GM12878 (cell line): ENCODE results near the gene OSBPL2. TPM values are rescaled to one million over a fixed set of nuclear protein-coding genes. Genes with fewer than 3 reads are reported as not detected.

ENCODE experiments used
- ATAC-seq: fragments of 200-7000 bp; cut with Tn5 transposase; 3 replicates; pipeline ENCODE4 v1.9.1; 2020; ENCODE audit warnings: mild to moderate bottlenecking, moderate library complexity
- BruUV-seq: library from RNA; stranded (reverse); fragments of 400-500 nt; replicated peaks from 2 replicates; lab custom pipeline; 2021; lab: Mats Ljungman, UMichigan
- CTCF ChIA-PET: fragments of 300-600 bp; sonication (Branson Sonifier 250); formaldehyde crosslinking; extraction: SDS; loops from one replicate; lab custom pipeline; 2021; ENCODE audit warnings: inconsistent platforms; lab: Yijun Ruan, JAX
- POLR2A ChIA-PET: fragments of 350-600 bp; formaldehyde crosslinking; extraction: SDS; loops from one replicate; lab custom pipeline; 2021; ENCODE audit warnings: inconsistent platforms; lab: Charles Lee
- RAD21 ChIA-PET: fragments of 300-600 bp; sonication (Branson Sonifier 250); formaldehyde crosslinking; loops from one replicate; lab custom pipeline; 2023; ENCODE audit warnings: antibody characterized with exemption; ENCODE audit not compliant: unreplicated experiment; lab: Charles Lee
- SMC1A ChIA-PET: fragments of 300-600 bp; sonication (Branson Sonifier 250); formaldehyde crosslinking; loops from one replicate; lab custom pipeline; 2023; ENCODE audit not compliant: unreplicated experiment, uncharacterized antibody; lab: Charles Lee
- DNase-seq: peaks from one replicate; pipeline ENCODE4 v3.0.0-alpha.2; 2011; ENCODE audit warnings: low read depth, low spot score
- FAIRE-seq: peaks from 3 replicates; lab custom pipeline; 2011; peaks lifted over from hg19 to GRCh38; lab: Jason Lieb, UNC
- H2AFZ ChIP-seq: 2 replicates; pipeline ENCODE4 v1.6.0; 2011; ENCODE audit warnings: low read depth, low read length, control low read depth; ENCODE audit not compliant: control insufficient read depth
- H3K27ac ChIP-seq: 2 replicates; pipeline ENCODE4 v1.5.1; 2011; ENCODE audit warnings: control low read depth; ENCODE audit not compliant: control insufficient read depth, insufficient read depth
- H3K27me3 ChIP-seq, 2 experiments: replicated peaks in 1 of 2; 2 replicates each; pipeline versions ENCODE4 v1.6.0 to v1.6.1; 2011; ENCODE audit warnings: low read length in 1 of 2; ENCODE audit not compliant: control insufficient read depth in 2 of 2, insufficient read depth in 2 of 2
- H3K36me3 ChIP-seq, 2 experiments: 2 replicates each; pipeline ENCODE4 v1.5.1; 2011; ENCODE audit warnings: low read length in 1 of 2; ENCODE audit not compliant: control insufficient read depth in 2 of 2, insufficient read depth in 2 of 2
- H3K4me1 ChIP-seq: 2 replicates; pipeline ENCODE4 v1.6.1; 2011; ENCODE audit warnings: mild to moderate bottlenecking, low read length, moderate library complexity, mixed read lengths; ENCODE audit not compliant: control insufficient read depth, insufficient read depth
- H3K4me2 ChIP-seq: 2 replicates; pipeline ENCODE4 v1.6.0; 2011; ENCODE audit warnings: control low read depth; ENCODE audit not compliant: control insufficient read depth, insufficient read depth
- H3K4me3 ChIP-seq: fragments of 200-600 bp; sonication (generic); 2 replicates; pipeline ENCODE4 v1.5.1; 2016
- H3K79me2 ChIP-seq: 2 replicates; pipeline ENCODE4 v1.6.0; 2011; ENCODE audit warnings: low read length; ENCODE audit not compliant: control insufficient read depth, insufficient read depth
- H3K9ac ChIP-seq: 2 replicates; pipeline ENCODE4 v1.8.0; 2011; ENCODE audit warnings: low read length, control low read depth, mixed read lengths; ENCODE audit not compliant: control insufficient read depth, insufficient read depth
- H3K9me3 ChIP-seq: replicated peaks from 3 replicates; pipeline ENCODE4 v1.5.1; 2011; ENCODE audit warnings: mild to moderate bottlenecking, low read length; ENCODE audit not compliant: control insufficient read depth, insufficient read depth
- H4K20me1 ChIP-seq: 2 replicates; pipeline ENCODE4 v1.6.0; 2011; ENCODE audit not compliant: control insufficient read depth, insufficient read depth
- BCL3 ChIP-seq: IDR thresholded peaks from 2 replicates; pipeline ENCODE4 v1.6.1; 2011; ENCODE audit warnings: borderline replicate concordance, low read depth, mild to moderate bottlenecking, moderate library complexity, low read length; ENCODE audit not compliant: insufficient read depth, poor library complexity, severe bottlenecking
- BHLHE40 ChIP-seq, 2 experiments: fragments of 450-650 bp in 1 of 2; IDR thresholded peaks; 2 replicates each; pipeline ENCODE4 v1.6.1; 2011 to 2017; ENCODE audit warnings: low read depth in 2 of 2, borderline replicate concordance in 1 of 2, improper control_type of control experiment in 1 of 2, low read length in 1 of 2, mild to moderate bottlenecking in 1 of 2
- EED ChIP-seq: sonication (generic); IDR thresholded peaks from 2 replicates; pipeline ENCODE4 v1.6.1; 2016; ENCODE audit warnings: antibody characterized with exemption, low read depth
- IRF3 ChIP-seq: fragments of 450-650 bp; IDR thresholded peaks from 2 replicates; pipeline ENCODE4 v1.6.1; 2014; ENCODE audit warnings: mild to moderate bottlenecking
- KLF5 ChIP-seq: fragments of 450-650 bp; IDR thresholded peaks from 2 replicates; pipeline ENCODE4 v1.6.1; 2014; ENCODE audit warnings: mild to moderate bottlenecking; ENCODE audit not compliant: partially characterized antibody
- LARP7 ChIP-seq: fragments of 450-650 bp; IDR thresholded peaks from 2 replicates; pipeline ENCODE4 v1.6.1; 2017; ENCODE audit warnings: mild to moderate bottlenecking
- MYB ChIP-seq: fragments of 150-350 bp; IDR thresholded peaks from 2 replicates; pipeline ENCODE4 v1.6.1; 2014; ENCODE audit warnings: mild to moderate bottlenecking, low read depth, low read length, borderline replicate concordance
- RAD21 ChIP-seq: IDR thresholded peaks from 2 replicates; pipeline ENCODE4 v1.6.1; 2011; ENCODE audit warnings: mild to moderate bottlenecking, low read depth, low read length, moderate library complexity; ENCODE audit not compliant: insufficient read depth
- RBBP5 ChIP-seq: fragments of 200-600 bp; sonication (generic); conservative IDR thresholded peaks from 2 replicates; pipeline ENCODE4 v1.6.1; 2016
- SMAD5 ChIP-seq: IDR thresholded peaks from 2 replicates; pipeline ENCODE4 v1.6.1; 2016; ENCODE audit warnings: antibody characterized with exemption, low read depth
- SMC3 ChIP-seq: IDR thresholded peaks from 2 replicates; pipeline ENCODE4 v1.6.1; 2011; ENCODE audit warnings: low read length, improper control_type of control experiment, borderline replicate concordance
- SPI1 ChIP-seq: IDR thresholded peaks from 2 replicates; pipeline ENCODE4 v1.6.1; 2011; ENCODE audit warnings: low read depth, mild to moderate bottlenecking, low read length, moderate library complexity, borderline replicate concordance; ENCODE audit not compliant: insufficient read depth
- STAT1 ChIP-seq: fragments of 450-650 bp; conservative IDR thresholded peaks from 2 replicates; pipeline ENCODE4 v1.6.1; 2014; ENCODE audit warnings: antibody characterized with exemption, mild to moderate bottlenecking
- WGBS: methylation state at CpG from one replicate; pipeline ENCODE4 v1.1.6; 2016; ENCODE audit warnings: low lambda C conversion rate; ENCODE audit not compliant: insufficient replicate concordance, insufficient coverage; ENCODE audit errors: missing lambda C conversion rate; 5-methylcytosine and 5-hydroxymethylcytosine counted together
- in situ Hi-C: fragments of 300-500 bp; cut with MboI; formaldehyde crosslinking; loops from 9 replicates; pipeline ENCODE4 v1.14.3; 2018; ENCODE audit warnings: mixed read lengths
- intact Hi-C: fragments of 100-400 bp; cut with micrococcal nuclease; formaldehyde crosslinking; loops from one replicate; pipeline ENCODE4 v1.14.2; 2022; ENCODE audit not compliant: unreplicated experiment
- polyA plus RNA-seq, 11 experiments: library from polyadenylated mRNA; depleted of rRNA in 4 of 11; unstranded in 6 of 11; stranded (reverse) in 5 of 11; fragments of >200 nt; fragmentation: Nextera tagmentation in 4 of 11; fragmentation: Illumina TruSeq in 1 of 11; extraction: Ambion mirVana in 4 of 11; extraction: Trizol in 1 of 11; gene quantifications; 1 replicate in 1 of 11; 2 replicates in 10 of 11; pipeline versions ENCODE4 v1.2.1 to v1.2.3, GENCODE V29; 2011 to 2016; ENCODE audit warnings: inconsistent platforms in 2 of 11, missing spikeins in 2 of 11, low read depth in 1 of 11
- total RNA-seq, 4 experiments: library from RNA; depleted of rRNA in 3 of 4; stranded (reverse); fragments of >200 nt in 3 of 4; fragmentation: Illumina TruSeq in 1 of 4; extraction: Trizol in 1 of 4; gene quantifications; 2 replicates each; pipeline versions ENCODE4 v1.2.1 to v1.2.3, GENCODE V29; 2013 to 2021

The OSBPL2 gene
- total and polyA plus RNA-seq, 10 of the 15 experiments (the other 5 are each of a cell fraction or from before 2014, with no cell fraction given) = 2.8 to 22.3 (median 14.7) TPM

GRCh38 chr20:62202676-62203377 is 35.5 kb upstream of the OSBPL2 start:
- 82% methylated on average over 19 of the region's 23 CpGs for WGBS
- Histone ChIP-seq H2AFZ (no peak overlapping the region), H3K27ac (no peak overlapping the region), H3K4me1 (peaks cover 17% of the 10 kb centered on the region), H3K9me3 (no peaks in the 10 kb centered on the region), H3K9ac (no peak overlapping the region), H3K4me2 (no peak overlapping the region), H3K36me3 (peaks cover 14 to 23% of the 10 kb centered on the region in 2 experiments; a peak in 3 of 4 replicates), H3K4me3 (no peak overlapping the region), H4K20me1 (no peaks in the 10 kb centered on the region), H3K27me3 (no peaks in the 10 kb centered on the region), H3K79me2 (no peaks in the 10 kb centered on the region)
- ChIA-PET RAD21 (no interaction called here), POLR2A (no interaction called here), SMC1A (no interaction called here), CTCF (no interaction called here)
- TF ChIP-seq LARP7 (no peak), SPI1 (no peak), SMAD5 (no peak), EED (no peak), KLF5 (no peak), STAT1 (no peak)
- FAIRE-seq (no peak), ATAC-seq (no peak), DNase-seq (no peak)
- intact Hi-C loops = no loop called here
- in situ Hi-C loops = no loop called here
- BruUV-seq = TSS peak; percentile 54

GRCh38 chr20:62203378-62204030 is 34.8 kb upstream of the OSBPL2 start:
- ChIA-PET CTCF (no interaction called here), SMC1A (no interaction called here), POLR2A (no interaction called here), RAD21 (no interaction called here)
- intact Hi-C loops = no loop called here
- Histone ChIP-seq H3K79me2 (no peaks in the 10 kb centered on the region), H3K27me3 (no peaks in the 10 kb centered on the region), H2AFZ (no peak overlapping the region), H3K36me3 (peaks cover 8 to 16% of the 10 kb centered on the region in 2 experiments; a peak in 3 of 4 replicates), H4K20me1 (no peaks in the 10 kb centered on the region), H3K4me3 (no peak overlapping the region), H3K27ac (no peak overlapping the region), H3K4me2 (no peak overlapping the region), H3K9ac (no peak overlapping the region), H3K4me1 (peaks cover 17% of the 10 kb centered on the region), H3K9me3 (no peaks in the 10 kb centered on the region)
- 83% methylated on average over 22 of the region's 22 CpGs for WGBS
- in situ Hi-C loops = no loop called here
- no TSS peak for BruUV-seq
- DNase-seq (no peak), ATAC-seq (no peak), FAIRE-seq (no peak)
- TF ChIP-seq BCL3 = no peak
- TF ChIP-seq RAD21 = no peak
- TF ChIP-seq RBBP5 = no peak
- no peak for TF ChIP-seq IRF3
- no peak for TF ChIP-seq SMC3
- TF ChIP-seq LARP7 = no peak
- no peak for TF ChIP-seq MYB
- no peak for TF ChIP-seq BHLHE40 (IDR thresholded peaks at IDR 0.05; ENCODE audit: borderline replicate concordance in 1 of 2, low read depth in 2 of 2, low read length in 1 of 2)
